C4-2B (cell line): Measurements from ENCODE around the gene SOCS7.

Experiments
- ZFX ChIP-seq: fragments of 450-650 bp; IDR thresholded peaks from 2 replicates; pipeline ENCODE4 v1.6.1; 2017
- TF ChIP-seq, protein P1 (sequence below): fragments of 450-650 bp; conservative IDR thresholded peaks from 2 replicates; pipeline ENCODE4 v1.5.1; 2017; ENCODE audit warnings: mild to moderate bottlenecking

DNA sequence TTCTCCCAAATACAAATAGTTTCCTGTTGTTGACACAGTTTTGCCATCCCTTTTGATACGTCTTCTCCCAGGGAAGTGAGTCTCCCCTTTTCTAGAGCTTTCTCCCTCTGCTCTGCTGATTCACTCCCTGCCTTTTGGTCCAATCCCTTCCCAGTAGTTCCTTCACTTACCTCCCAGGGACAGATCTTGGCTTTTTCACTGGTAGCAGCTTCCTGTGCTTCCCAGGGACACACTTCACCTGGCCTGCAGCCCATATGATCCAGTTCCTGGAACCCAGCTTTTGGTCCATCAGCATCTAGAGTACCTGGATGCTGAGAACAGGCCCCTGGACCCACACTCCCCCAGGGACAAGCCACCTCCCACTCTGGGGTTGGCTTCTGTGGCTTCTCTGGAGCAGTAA, 23.7 kb upstream of the SOCS7 start:
- TF ChIP-seq, protein P1, sequence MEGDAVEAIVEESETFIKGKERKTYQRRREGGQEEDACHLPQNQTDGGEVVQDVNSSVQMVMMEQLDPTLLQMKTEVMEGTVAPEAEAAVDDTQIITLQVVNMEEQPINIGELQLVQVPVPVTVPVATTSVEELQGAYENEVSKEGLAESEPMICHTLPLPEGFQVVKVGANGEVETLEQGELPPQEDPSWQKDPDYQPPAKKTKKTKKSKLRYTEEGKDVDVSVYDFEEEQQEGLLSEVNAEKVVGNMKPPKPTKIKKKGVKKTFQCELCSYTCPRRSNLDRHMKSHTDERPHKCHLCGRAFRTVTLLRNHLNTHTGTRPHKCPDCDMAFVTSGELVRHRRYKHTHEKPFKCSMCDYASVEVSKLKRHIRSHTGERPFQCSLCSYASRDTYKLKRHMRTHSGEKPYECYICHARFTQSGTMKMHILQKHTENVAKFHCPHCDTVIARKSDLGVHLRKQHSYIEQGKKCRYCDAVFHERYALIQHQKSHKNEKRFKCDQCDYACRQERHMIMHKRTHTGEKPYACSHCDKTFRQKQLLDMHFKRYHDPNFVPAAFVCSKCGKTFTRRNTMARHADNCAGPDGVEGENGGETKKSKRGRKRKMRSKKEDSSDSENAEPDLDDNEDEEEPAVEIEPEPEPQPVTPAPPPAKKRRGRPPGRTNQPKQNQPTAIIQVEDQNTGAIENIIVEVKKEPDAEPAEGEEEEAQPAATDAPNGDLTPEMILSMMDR = no peak
- no peak for TF ChIP-seq ZFX
